ENCODE measurements around the gene SIPA1L2.

DNA sequence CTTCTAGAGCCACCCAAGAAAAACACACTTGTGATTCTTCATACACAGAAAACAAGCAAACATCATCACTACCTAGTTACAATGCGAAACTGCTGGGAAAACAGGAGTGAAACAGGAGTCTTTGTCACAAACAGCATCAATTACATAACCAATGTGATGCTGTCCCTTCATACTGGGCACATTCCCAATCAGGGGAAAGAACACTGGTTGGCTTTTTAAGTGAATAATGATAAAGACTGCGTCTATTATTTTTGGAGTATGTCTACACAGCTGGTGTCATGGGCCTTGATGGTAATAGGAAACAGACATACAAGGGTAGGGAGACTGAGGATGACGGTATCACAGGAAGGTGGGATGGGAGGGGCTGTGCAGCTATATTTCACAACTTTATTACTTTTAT is 43.3 kb downstream of the SIPA1L2 start:
- TF ChIP-seq, protein P1, sequence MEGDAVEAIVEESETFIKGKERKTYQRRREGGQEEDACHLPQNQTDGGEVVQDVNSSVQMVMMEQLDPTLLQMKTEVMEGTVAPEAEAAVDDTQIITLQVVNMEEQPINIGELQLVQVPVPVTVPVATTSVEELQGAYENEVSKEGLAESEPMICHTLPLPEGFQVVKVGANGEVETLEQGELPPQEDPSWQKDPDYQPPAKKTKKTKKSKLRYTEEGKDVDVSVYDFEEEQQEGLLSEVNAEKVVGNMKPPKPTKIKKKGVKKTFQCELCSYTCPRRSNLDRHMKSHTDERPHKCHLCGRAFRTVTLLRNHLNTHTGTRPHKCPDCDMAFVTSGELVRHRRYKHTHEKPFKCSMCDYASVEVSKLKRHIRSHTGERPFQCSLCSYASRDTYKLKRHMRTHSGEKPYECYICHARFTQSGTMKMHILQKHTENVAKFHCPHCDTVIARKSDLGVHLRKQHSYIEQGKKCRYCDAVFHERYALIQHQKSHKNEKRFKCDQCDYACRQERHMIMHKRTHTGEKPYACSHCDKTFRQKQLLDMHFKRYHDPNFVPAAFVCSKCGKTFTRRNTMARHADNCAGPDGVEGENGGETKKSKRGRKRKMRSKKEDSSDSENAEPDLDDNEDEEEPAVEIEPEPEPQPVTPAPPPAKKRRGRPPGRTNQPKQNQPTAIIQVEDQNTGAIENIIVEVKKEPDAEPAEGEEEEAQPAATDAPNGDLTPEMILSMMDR (IDR thresholded peaks at IDR 0.05): no peak
- TF ChIP-seq POLR2A (IDR thresholded peaks at IDR 0.05) (no peak), POLR2AphosphoS5 (IDR thresholded peaks at IDR 0.05; ENCODE audit: insufficient read depth in 1 of 2, low read depth in 1 of 2) (no peak)

All from vagina (tissue), 2 donors.